ENCODE data around the gene ACRBP. TPM values are rescaled to one million over a fixed set of nuclear protein-coding genes. Genes with fewer than 3 reads are reported as not detected.

Gene ACRBP
- total RNA-seq, 1 donor from 2014 or later = 0.75 TPM

GRCh38 chr12:6676962-6677361 lies 29.7 kb upstream of the ACRBP start:
- TF ChIP-seq CTCF (IDR thresholded peaks at IDR 0.05; ENCODE audit: insufficient read depth, low read length, poor library complexity, severe bottlenecking) = no peak
- Histone ChIP-seq H3K36me3 (ENCODE audit: control insufficient read depth, insufficient read depth, low read length) (peaks cover 1% of the 10 kb centered on the region), H3K27me3 (ENCODE audit: control insufficient read depth, insufficient read depth, low read length) (no peaks in the 10 kb centered on the region), H3K4me3 (ENCODE audit: low read depth, low read length) (no peak overlapping the region)
- no peak for DNase-seq (ENCODE audit: low read depth)

GRCh38 chr12:6672143-6672542 lies 24.9 kb upstream of the ACRBP start:
- no peak for TF ChIP-seq CTCF (IDR thresholded peaks at IDR 0.05; ENCODE audit: insufficient read depth, low read length, poor library complexity, severe bottlenecking)
- no peaks in the 10 kb centered on the region for H3K27me3 ChIP-seq (ENCODE audit: control insufficient read depth, insufficient read depth, low read length)
- no peak overlapping the region for H3K4me3 ChIP-seq (ENCODE audit: low read depth, low read length)
- H3K36me3 ChIP-seq (ENCODE audit: control insufficient read depth, insufficient read depth, low read length) = no peaks in the 10 kb centered on the region
- DNase-seq (ENCODE audit: low read depth) = no peak

- DNase-seq (ENCODE audit: low read depth) = no peak
- peak; percentile 21 for TF ChIP-seq CTCF (IDR thresholded peaks at IDR 0.05; ENCODE audit: insufficient read depth, low read length, poor library complexity, severe bottlenecking)
- Histone ChIP-seq H3K36me3 (ENCODE audit: control insufficient read depth, insufficient read depth, low read length) (no peaks in the 10 kb centered on the region), H3K4me3 (ENCODE audit: low read depth, low read length) (no peak overlapping the region), H3K27me3 (ENCODE audit: control insufficient read depth, insufficient read depth, low read length) (no peaks in the 10 kb centered on the region)
These were observed 20.5 kb upstream of the ACRBP start for GRCh38 chr12:6667559-6668210.

GRCh38 chr12:6666211-6666610 lies 19.0 kb upstream of the ACRBP start:
- Histone ChIP-seq H3K27me3 (ENCODE audit: control insufficient read depth, insufficient read depth, low read length) (no peaks in the 10 kb centered on the region), H3K4me3 (ENCODE audit: low read depth, low read length) (no peak overlapping the region), H3K36me3 (ENCODE audit: control insufficient read depth, insufficient read depth, low read length) (no peaks in the 10 kb centered on the region)
- no peak for DNase-seq (ENCODE audit: low read depth)
- TF ChIP-seq CTCF (IDR thresholded peaks at IDR 0.05; ENCODE audit: insufficient read depth, low read length, poor library complexity, severe bottlenecking) = no peak

GRCh38 chr12:6664902-6665301 lies 17.7 kb upstream of the ACRBP start:
- H3K27me3 ChIP-seq (ENCODE audit: control insufficient read depth, insufficient read depth, low read length) = no peaks in the 10 kb centered on the region
- no peak for DNase-seq (ENCODE audit: low read depth)
- no peak for TF ChIP-seq CTCF (IDR thresholded peaks at IDR 0.05; ENCODE audit: insufficient read depth, low read length, poor library complexity, severe bottlenecking)
- H3K4me3 ChIP-seq (ENCODE audit: low read depth, low read length) = no peak overlapping the region
- H3K36me3 ChIP-seq (ENCODE audit: control insufficient read depth, insufficient read depth, low read length) = no peaks in the 10 kb centered on the region

All from kidney epithelial cell (primary cell).